GM23248 (cell line): Measurements from ENCODE around the gene ZNF17. TPM values are rescaled to one million over a fixed set of nuclear protein-coding genes. Genes with fewer than 3 reads are reported as not detected.
A peak's percentile ranks its signal among the peaks of the same experiment; 100 is the strongest.

Source experiments
- DNase-seq: peaks from one replicate; pipeline ENCODE4 v3.0.0-alpha.2; 2015
- H2AFZ ChIP-seq: fragments of 200-600 bp; sonication (generic); 2 replicates; pipeline ENCODE4 v1.6.1; 2016; ENCODE audit warnings: antibody characterized with exemption
- H3F3A ChIP-seq: fragments of 200-600 bp; sonication (generic); 2 replicates; pipeline ENCODE4 v1.6.1; 2016; ENCODE audit warnings: mild to moderate bottlenecking, antibody characterized with exemption, mixed run types; ENCODE audit not compliant: insufficient read depth
- H3K27ac ChIP-seq: fragments of 200-600 bp; sonication (generic); 2 replicates; pipeline ENCODE4 v1.5.1; 2016; ENCODE audit warnings: mild to moderate bottlenecking
- H3K27me3 ChIP-seq: fragments of 200-600 bp; sonication (generic); replicated peaks from 2 replicates; pipeline ENCODE4 v1.6.1; 2016; ENCODE audit warnings: mild to moderate bottlenecking; ENCODE audit not compliant: insufficient read depth
- H3K36me3 ChIP-seq: fragments of 200-600 bp; sonication (generic); 2 replicates; pipeline ENCODE4 v1.6.1; 2016; ENCODE audit warnings: low read depth, mild to moderate bottlenecking
- H3K4me1 ChIP-seq: fragments of 200-600 bp; sonication (generic); 2 replicates; pipeline ENCODE4 v1.6.1; 2016; ENCODE audit warnings: mild to moderate bottlenecking; ENCODE audit not compliant: insufficient read depth
- H3K4me2 ChIP-seq: fragments of 200-600 bp; sonication (generic); one replicate; pipeline ENCODE4 v1.6.1; 2016; ENCODE audit warnings: mild to moderate bottlenecking; ENCODE audit not compliant: unreplicated experiment
- H3K4me3 ChIP-seq: fragments of 200-600 bp; sonication (generic); 2 replicates; pipeline ENCODE4 v1.5.1; 2016; ENCODE audit warnings: mild to moderate bottlenecking
- H3K79me2 ChIP-seq: fragments of 200-600 bp; sonication (generic); 2 replicates; pipeline ENCODE4 v1.6.1; 2016; ENCODE audit warnings: mild to moderate bottlenecking; ENCODE audit not compliant: insufficient read depth
- H3K9ac ChIP-seq: fragments of 200-600 bp; sonication (generic); 2 replicates; pipeline ENCODE4 v1.6.1; 2016; ENCODE audit warnings: mild to moderate bottlenecking
- H3K9me2 ChIP-seq: fragments of 200-600 bp; sonication (generic); 2 replicates; pipeline ENCODE4 v1.6.1; 2016; ENCODE audit warnings: mixed run types, mild to moderate bottlenecking, moderate library complexity; ENCODE audit not compliant: insufficient read depth
- H3K9me3 ChIP-seq: fragments of 200-600 bp; sonication (generic); one replicate; pipeline ENCODE4 v1.6.1; 2017; ENCODE audit warnings: low read depth
- H4K20me1 ChIP-seq: fragments of 200-600 bp; sonication (generic); 2 replicates; pipeline ENCODE4 v1.6.0; 2016; ENCODE audit not compliant: insufficient read depth
- EZH2 ChIP-seq: fragments of 200-600 bp; sonication (generic); IDR thresholded peaks from 2 replicates; pipeline ENCODE4 v1.6.1; 2018; ENCODE audit warnings: antibody characterized with exemption, mild to moderate bottlenecking; ENCODE audit not compliant: insufficient read depth, poor library complexity, severe bottlenecking
- EZH2phosphoT487 ChIP-seq: fragments of 200-600 bp; sonication (generic); IDR thresholded peaks from 2 replicates; pipeline ENCODE4 v1.6.1; 2018; ENCODE audit warnings: antibody characterized with exemption, moderate library complexity, mild to moderate bottlenecking, low read depth; ENCODE audit not compliant: insufficient read depth
- WGBS, 2 experiments: methylation state at CpG; one replicate each; pipeline ENCODE4 v1.1.6; 2015 to 2017; ENCODE audit warnings: low lambda C conversion rate in 2 of 2, low coverage in 1 of 2; ENCODE audit errors: missing lambda C conversion rate in 2 of 2; 5-methylcytosine and 5-hydroxymethylcytosine counted together
- in situ Hi-C: fragments of 300-500 bp; cut with MboI; formaldehyde crosslinking; loops from 2 replicates; pipeline ENCODE4 v1.15.0; 2020
- polyA plus RNA-seq: library from polyadenylated mRNA; unstranded; fragments of >200 nt; fragmentation: Nextera tagmentation; extraction: Ambion mirVana; gene quantifications from 2 replicates; pipeline ENCODE4 v1.2.1, GENCODE V29; 2016
- total RNA-seq: library from RNA; depleted of rRNA; stranded (reverse); fragments of >200 nt; shearing (Covaris generic); gene quantifications from 2 replicates; pipeline ENCODE4 v1.2.3, GENCODE V29; 2014

The ZNF17 gene
- total and polyA plus RNA-seq, 2 experiments from 2014 or later, result 4.1 to 4.8 TPM

GRCh38 chr19:57419439-57419838, 8.5 kb downstream of the ZNF17 start:
- in situ Hi-C loops, result no loop called here
- Histone ChIP-seq H3K9me3 (no peaks in the 10 kb centered on the region), H2AFZ (no peak overlapping the region), H3K4me1 (no peaks in the 10 kb centered on the region), H3K9ac (no peak overlapping the region), H4K20me1 (no peaks in the 10 kb centered on the region), H3K4me2 (no peak overlapping the region), H3K27ac (no peak overlapping the region), H3K36me3 (peaks cover 31% of the 10 kb centered on the region), H3K79me2 (peaks cover 60% of the 10 kb centered on the region), H3K27me3 (no peaks in the 10 kb centered on the region), H3K4me3 (no peak overlapping the region), H3F3A (peaks cover 12% of the 10 kb centered on the region; the same call in 1 of the 2 replicates), H3K9me2 (no peaks in the 10 kb centered on the region)
- 96 to 100% methylated on average over 4 of the region's 4 CpGs for WGBS, 2 experiments
- DNase-seq, result no peak
- TF ChIP-seq EZH2 (no peak), EZH2phosphoT487 (no peak)

- DNase-seq, result no peak
- no peaks in the 10 kb centered on the region for H3K9me3 ChIP-seq
- H3K36me3 ChIP-seq, result peaks cover 31% of the 10 kb centered on the region
- H2AFZ ChIP-seq, result no peak overlapping the region
- WGBS, 2 experiments, result 95 to 98% methylated on average over 3 of the region's 3 CpGs
- H3K9me2 ChIP-seq, result no peaks in the 10 kb centered on the region
- TF ChIP-seq EZH2, result no peak
- no peak for TF ChIP-seq EZH2phosphoT487
- H3K27ac ChIP-seq, result no peak overlapping the region
- H3K79me2 ChIP-seq, result peaks cover 44% of the 10 kb centered on the region
- in situ Hi-C loops, result no loop called here
- H3K27me3 ChIP-seq, result no peaks in the 10 kb centered on the region
- no peaks in the 10 kb centered on the region for H3K4me1 ChIP-seq
- peaks cover 12% of the 10 kb centered on the region; the same call in 1 of the 2 replicates for H3F3A ChIP-seq
- H3K4me3 ChIP-seq, result no peak overlapping the region
- H3K9ac ChIP-seq, result no peak overlapping the region
- no peaks in the 10 kb centered on the region for H4K20me1 ChIP-seq
- H3K4me2 ChIP-seq, result no peak overlapping the region
Measured at GRCh38 chr19:57421037-57421436, 10.1 kb downstream of the ZNF17 start.

DNA sequence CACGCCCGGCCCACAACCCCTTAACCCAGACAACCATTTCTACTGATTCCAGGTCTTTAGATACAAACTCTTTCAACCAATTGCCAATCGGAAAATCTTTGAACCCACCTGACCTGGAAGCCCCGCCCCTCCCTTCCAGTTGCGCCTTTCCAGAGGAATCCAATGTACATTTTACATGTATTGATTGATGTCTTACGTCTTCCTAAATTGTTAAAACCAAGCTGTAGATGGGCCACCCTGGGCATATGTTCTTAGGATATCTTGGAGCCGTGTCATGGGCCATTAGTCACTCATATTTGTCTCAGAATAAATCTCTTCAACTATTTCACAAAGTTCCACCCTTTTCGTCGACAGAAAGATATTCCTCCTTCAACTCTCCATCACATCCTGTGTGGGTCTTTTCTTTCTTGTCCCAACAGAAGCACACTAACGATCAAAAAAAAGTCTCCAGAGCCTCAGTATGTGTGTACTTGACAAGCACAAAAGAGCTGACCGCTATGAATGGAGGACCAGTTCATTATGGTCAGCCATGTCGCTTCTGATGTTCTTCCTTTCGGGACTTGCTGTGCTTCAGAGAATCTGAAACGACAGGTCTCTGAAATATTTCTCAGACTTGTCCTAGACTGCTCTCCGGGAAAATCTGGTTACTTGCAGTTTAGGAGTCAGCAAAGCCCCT, 23.6 kb downstream of the ZNF17 start:
- Histone ChIP-seq H3K4me2 (peak overlapping the region; percentile 86), H3K4me3 (peak overlapping the region; percentile 81), H3K27me3 (no peaks in the 10 kb centered on the region), H3F3A (peaks cover 4% of the 10 kb centered on the region; the same call in 1 of the 2 replicates), H4K20me1 (no peaks in the 10 kb centered on the region), H3K27ac (peak overlapping the region; percentile 59), H3K9me3 (no peaks in the 10 kb centered on the region), H3K79me2 (peaks cover 42% of the 10 kb centered on the region), H3K4me1 (peaks cover 25% of the 10 kb centered on the region), H2AFZ (peak overlapping the region; percentile 97), H3K9ac (peak overlapping the region; percentile 80), H3K9me2 (no peaks in the 10 kb centered on the region), H3K36me3 (no peaks in the 10 kb centered on the region)
- 30% methylated on average over 15 of the region's 15 CpGs for WGBS, 2 experiments
- TF ChIP-seq EZH2phosphoT487 (no peak), EZH2 (no peak)
- in situ Hi-C loops, result no loop called here
- peak; percentile 52 for DNase-seq

DNA sequence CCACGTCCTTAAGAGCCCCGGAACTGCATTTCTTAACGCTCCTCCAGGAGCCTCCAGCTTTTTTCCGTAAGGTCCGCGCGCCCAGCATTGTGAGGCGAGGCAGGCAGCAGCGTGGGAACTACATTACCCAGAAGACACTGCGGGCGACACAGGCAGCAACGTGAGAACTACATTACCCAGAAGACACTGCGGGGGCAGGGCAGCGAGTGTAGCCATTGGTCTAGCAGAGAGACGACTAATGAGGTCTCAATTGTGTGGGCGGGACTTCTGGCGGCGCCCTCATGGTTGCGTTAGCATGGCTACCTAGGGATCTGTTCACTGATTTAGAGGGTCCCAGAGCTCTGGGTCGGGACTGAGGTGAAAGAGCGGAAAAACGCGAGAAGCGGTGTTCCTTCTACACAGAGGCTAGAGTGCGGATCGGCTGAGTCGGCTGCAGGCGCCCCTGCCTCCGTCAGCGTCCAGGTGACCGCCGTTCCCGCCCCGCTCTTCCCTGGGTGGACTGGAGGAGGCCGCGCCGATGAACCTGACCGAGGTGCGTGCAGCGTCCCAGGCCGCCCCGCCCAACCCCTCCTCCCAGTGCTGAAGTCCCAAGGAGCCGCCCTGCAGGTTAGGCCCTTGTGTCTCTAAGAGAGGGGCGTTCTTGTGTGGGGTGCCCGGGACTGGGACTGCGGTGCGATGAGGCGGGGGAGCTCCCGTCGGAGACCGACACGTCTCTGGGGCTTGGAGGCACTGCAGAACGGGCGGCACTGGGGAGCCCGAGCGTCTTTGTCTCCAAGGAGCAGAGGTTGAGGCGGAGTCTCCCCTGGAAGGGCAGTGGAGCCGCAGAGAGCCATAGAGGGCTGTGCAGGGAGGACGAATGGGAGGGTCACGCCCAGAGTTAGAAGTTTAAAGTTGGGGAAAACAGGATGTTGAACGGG, 24.4 kb downstream of the ZNF17 start, which contains the start of gene ZNF749:
TSS of gene ZNF749 (plus strand) at position 264 of the 917 bp plus-strand sequence. CDS start at position 518, 254 bp downstream.
- TF ChIP-seq EZH2phosphoT487 (no peak), EZH2 (no peak)
- Histone ChIP-seq H4K20me1 (no peaks in the 10 kb centered on the region), H3K79me2 (peaks cover 50% of the 10 kb centered on the region), H3K9ac (peak within 1 kb of the TSS; percentile 80), H2AFZ (peak within 1 kb of the TSS; percentile 97), H3F3A (peaks cover 4% of the 10 kb centered on the region; the same call in 1 of the 2 replicates), H3K4me1 (peaks cover 25% of the 10 kb centered on the region), H3K27me3 (no peaks in the 10 kb centered on the region), H3K4me2 (peak within 1 kb of the TSS; percentile 98), H3K4me3 (peak within 1 kb of the TSS; percentile 81), H3K9me3 (no peaks in the 10 kb centered on the region), H3K9me2 (no peaks in the 10 kb centered on the region), H3K27ac (peak within 1 kb of the TSS; percentile 59), H3K36me3 (no peaks in the 10 kb centered on the region)
- in situ Hi-C loops, result no loop called here
- 1 to 2% methylated on average over 42 to 61 of the region's 61 CpGs for WGBS, 2 experiments
- DNase-seq, result peak; percentile 99
